KOPT-K1 (cell line): Measurements from ENCODE around the gene LGR4.
"Not testable (repeated sequence)": the region's sequence is repeated elsewhere in the genome, so short reads cannot be mapped to it uniquely, and the experiment has no call there.

ENCODE experiments used
- H3K27ac ChIP-seq: fragments of 200-600 bp; sonication (generic); 2 replicates; pipeline ENCODE4 v1.5.1; 2016; ENCODE audit warnings: antibody characterized with exemption, mild to moderate bottlenecking, low read depth, low read length; ENCODE audit not compliant: poor library complexity, severe bottlenecking
- H3K36me3 ChIP-seq: fragments of 200-600 bp; sonication (generic); 2 replicates; pipeline ENCODE4 v1.5.1; 2017; ENCODE audit warnings: antibody characterized with exemption, mild to moderate bottlenecking, low read length, moderate library complexity; ENCODE audit not compliant: insufficient read depth
- H3K9me3 ChIP-seq: fragments of 200-600 bp; sonication (generic); 2 replicates; pipeline ENCODE4 v1.5.1; 2017; ENCODE audit warnings: antibody characterized with exemption, low read length, mild to moderate bottlenecking; ENCODE audit not compliant: insufficient read depth, poor library complexity, severe bottlenecking

Gene LGR4

DNA sequence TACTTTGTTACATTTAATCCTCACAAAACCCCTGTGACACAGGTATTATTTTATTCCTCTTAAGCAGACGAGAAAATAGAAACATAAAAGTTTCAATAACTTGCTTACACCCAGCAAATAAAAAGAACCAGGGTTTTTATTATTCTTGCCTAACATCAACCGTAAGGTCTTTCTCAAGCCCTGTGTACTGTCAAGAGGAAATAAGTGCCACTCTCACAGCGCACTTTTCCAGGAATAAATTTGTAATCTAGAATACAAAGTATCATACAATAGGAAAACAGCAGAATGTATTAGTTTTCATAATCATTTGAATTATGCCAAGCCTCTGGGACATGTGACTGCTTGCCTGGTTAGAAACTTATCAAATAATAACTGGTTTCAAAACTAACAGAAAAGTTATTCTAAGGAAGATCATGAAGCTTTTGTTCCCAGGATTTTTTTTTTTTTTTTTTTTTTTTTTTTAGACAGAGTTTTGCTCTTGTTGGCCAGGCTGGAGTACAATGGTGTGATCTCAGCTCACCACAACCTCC, 117.0 kb downstream of the LGR4 start:
- Histone ChIP-seq H3K36me3 (peaks cover 16% of the 10 kb centered on the region), H3K27ac (no peak overlapping the region), H3K9me3 (no peaks in the 10 kb centered on the region)

DNA sequence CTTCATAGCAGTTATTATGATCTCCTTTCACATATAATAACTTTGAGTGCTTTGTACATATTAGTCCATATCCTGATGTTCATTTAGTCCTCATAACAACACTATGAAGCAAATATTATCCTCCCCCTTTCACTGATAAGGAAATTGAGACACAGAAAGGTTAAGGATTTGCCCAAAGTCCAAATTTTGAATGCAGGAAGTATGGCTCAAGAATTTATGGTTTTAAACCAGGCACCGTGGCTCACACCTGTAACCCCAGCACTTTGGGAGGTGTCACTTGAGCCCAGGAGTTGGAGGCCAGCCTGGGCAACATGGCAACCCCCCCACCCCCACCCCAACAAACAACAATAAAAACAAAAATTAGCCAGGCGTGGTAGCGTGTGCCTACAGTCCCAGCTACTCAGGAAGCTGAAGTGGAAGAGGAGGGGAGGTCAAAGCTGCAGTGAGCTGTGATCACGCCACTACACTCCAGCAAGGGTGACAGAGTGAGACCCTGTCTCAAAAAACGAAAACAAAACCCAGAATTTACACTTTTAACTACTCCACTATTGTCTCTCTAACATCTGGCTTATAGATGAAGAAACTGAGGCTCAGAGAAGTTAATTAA, 118.1 kb downstream of the LGR4 start:
- Histone ChIP-seq H3K27ac (no peak overlapping the region), H3K9me3 (no peaks in the 10 kb centered on the region), H3K36me3 (peaks cover 28% of the 10 kb centered on the region)

DNA sequence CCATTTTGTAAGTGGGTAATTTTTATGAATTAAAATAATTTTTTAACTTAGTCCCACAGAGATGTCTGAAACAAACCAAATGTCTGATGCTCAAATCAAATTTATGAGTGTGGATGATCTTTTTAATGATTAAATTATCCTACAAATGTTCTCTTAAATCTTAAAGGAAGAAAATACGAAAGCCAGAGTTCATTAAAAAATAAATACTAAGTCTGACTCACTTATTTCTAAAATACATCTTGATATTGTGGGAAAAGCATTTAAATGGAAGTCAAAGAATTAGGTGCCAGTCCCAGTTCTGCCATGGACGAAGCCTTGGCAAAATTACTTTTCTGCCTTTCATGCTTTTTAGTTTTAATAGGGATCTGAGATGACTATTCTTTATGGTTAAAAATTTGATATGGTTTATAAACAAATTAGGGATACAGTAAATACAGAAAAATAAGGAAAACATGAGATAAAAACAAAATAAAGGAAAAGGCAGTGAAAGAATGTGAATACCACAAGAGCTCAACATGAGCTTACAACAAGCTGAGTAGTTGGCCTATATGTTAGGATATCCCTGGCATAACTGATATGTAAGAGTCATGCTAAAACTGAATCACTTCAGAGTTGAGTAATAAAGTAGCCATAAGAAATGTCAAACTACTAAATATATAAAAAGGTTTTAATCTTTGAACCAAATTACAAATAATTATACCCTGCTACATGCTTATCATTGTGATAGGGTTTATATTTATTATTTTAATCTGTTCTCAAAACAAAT, 118.8 kb downstream of the LGR4 start:
- Histone ChIP-seq H3K27ac (no peak overlapping the region), H3K9me3 (no peaks in the 10 kb centered on the region), H3K36me3 (peaks cover 33% of the 10 kb centered on the region)

DNA sequence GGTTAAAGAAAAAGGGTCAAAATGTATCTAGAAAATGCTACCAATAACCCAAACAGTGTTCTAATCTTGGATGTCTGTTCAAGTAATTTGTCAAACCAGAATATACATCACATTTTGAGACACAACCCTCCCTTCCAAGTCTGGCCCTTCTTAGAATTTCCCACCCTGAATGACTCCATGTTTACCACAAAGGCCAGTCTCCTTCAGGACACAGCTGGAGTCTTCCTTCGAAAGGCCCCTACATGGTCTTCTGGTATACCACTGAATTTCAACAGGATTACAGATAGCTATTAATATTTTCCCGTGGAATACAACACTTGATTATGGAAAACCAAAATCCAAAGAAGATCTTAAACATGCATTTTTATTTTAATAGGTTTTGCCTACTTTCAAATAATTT, 119.8 kb downstream of the LGR4 start:
- Histone ChIP-seq H3K9me3 (no peaks in the 10 kb centered on the region), H3K27ac (no peak overlapping the region), H3K36me3 (peaks cover 41% of the 10 kb centered on the region)

DNA sequence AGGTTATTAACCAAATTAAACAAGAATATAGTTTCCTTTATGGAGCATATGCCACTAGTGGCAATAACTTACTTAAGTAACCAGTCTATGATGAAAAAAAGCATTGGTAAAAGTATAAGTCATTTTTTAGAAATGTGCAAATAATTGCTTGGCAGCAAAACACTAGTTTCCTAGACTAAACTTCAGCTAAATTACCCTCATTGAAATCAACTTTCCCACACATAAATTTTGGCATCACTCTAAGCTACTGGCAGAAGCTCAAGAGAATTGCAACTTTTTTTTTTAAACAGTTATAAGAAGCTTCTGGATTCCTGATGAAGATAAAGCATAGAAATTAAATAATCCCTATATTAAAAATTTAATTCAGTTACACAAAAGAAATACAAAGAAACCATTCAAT, 122.1 kb downstream of the LGR4 start:
- H3K9me3 ChIP-seq: no peaks in the 10 kb centered on the region
- peaks cover 57% of the 10 kb centered on the region for H3K36me3 ChIP-seq
- H3K27ac ChIP-seq: no peak overlapping the region

DNA sequence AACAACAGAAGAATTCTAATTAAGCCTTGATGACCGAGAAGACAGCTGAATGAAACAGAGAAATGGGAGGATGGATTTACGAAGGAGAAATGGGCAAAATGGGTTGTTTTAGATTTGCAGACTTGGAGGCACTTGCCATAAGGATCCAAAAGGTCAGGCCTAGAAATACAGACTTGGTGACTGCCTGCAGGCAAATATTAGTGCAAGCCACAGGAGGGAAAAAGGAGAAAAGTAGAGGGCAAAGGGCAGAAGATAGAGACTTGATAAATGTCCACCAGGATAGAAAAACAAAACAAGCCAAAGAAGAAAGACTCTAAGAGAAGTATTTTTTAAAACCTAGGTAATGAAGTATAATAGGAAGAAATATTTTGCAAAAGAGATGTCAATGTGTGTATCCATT, 122.7 kb downstream of the LGR4 start:
- Histone ChIP-seq H3K9me3 (no peaks in the 10 kb centered on the region), H3K27ac (no peak overlapping the region), H3K36me3 (peaks cover 52% of the 10 kb centered on the region)

DNA sequence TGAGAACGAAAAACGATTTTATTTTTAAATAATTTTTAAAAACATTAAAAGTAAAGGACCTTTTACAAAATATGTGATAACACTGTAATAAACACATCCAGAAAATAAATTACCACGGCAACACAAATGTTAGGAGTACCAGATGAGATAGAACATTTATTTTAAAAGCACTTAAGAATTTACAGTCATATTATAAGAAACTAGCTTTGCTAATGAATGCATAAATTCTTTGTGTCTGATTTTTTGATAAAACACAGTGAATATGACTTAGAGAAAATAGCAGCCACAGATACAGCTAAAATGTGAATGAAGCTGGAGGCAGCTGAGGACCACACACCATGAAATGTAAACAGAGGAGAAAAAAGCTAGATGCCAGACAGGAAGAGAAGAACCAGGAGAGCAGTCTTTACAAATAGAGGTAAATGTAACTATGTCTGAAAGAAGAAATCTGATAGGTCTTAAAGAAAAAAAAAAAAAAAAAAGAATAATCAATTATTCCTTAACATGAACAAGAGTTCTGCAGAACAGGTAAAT, 124.2 kb downstream of the LGR4 start:
- Histone ChIP-seq H3K27ac (no peak overlapping the region), H3K36me3 (peaks cover 51% of the 10 kb centered on the region), H3K9me3 (no peaks in the 10 kb centered on the region)

DNA sequence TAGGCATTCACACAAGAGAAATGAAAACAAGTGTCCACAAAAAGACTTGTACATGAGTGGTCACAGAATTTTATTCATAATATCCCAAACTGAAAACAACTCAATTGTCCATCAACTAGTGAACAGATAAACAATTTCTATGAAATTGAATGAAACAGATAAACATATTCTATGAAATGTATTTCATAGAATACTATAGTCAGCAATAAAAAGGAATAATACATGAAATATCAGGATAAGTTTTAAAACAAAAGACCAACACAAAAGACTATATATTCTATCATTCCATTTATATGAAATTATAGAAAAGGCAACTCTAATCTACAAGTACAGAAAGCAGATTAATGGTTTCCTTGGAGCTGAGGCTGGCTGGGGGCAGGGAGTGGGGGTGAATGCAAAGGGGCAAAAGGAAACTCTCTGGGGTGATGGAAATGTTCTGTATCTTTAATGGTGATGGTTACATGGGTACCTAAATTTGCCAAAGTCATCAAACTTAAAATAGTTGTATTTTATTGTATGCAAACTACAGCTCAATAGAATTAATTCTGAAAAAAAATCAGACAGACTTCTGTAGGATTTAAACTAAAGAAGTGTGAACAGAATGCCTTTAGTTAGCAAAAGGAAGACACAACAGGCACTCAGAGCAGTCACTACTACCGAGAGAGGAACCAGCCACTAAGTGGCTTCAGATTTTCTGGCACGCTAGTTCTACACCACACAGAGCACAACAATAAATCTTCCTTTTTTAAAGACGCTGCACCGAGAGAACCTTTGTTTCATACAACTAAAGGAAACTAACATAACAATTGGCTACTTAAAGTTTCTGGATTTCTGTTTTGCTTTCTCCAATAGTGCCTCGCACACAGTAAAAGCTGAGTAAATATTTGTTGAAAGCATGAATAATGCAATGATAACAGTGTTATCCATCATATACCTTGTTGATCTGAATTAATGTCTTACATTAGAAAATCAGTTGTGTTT, 124.9 kb downstream of the LGR4 start:
- no peaks in the 10 kb centered on the region for H3K9me3 ChIP-seq
- peaks cover 47% of the 10 kb centered on the region for H3K36me3 ChIP-seq
- no peak overlapping the region for H3K27ac ChIP-seq

DNA sequence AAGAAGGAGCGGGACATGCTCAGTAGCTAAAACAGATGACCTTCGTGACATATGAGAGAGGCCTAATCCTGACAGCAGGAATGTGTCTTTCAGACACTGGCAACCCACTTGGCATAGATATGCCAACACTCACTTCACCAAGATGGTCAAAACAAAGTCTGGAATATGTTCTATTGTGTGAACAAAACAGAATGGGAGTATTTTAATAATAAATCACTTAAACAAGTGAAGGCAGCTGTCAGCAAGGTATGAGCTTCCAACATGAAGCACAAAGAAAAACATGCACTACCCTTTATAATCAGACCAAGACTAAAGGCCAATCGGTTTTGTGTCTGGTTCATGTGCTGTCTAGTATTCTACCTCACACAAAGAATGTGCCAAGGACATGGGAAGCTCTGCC, 132.6 kb downstream of the LGR4 start:
- Histone ChIP-seq H3K36me3 (peaks cover 42% of the 10 kb centered on the region), H3K9me3 (no peaks in the 10 kb centered on the region), H3K27ac (no peak overlapping the region)

DNA sequence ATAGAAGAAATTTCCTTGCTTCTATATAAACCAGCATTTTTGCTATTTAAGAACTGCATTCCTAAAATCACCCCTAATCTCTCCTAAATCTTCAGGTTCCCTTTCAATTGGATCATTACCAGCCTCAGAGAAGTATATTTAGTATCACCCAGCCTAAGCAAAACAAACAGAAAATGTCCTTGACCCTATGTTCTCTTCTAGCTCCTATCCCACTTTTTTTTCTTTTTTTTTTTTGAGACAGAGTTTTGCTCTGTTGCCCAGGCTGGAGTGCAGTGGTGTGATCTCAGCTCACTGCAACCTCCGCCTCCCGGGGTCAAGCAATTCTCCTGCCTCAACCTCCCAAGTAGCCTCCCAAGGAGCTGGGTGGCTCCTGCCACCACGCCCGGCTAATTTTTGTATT, 137.8 kb downstream of the LGR4 start:
- not testable (repeated sequence) for H3K9me3 ChIP-seq, H3K27ac ChIP-seq
- peaks cover 47% of the 10 kb centered on the region for H3K36me3 ChIP-seq

DNA sequence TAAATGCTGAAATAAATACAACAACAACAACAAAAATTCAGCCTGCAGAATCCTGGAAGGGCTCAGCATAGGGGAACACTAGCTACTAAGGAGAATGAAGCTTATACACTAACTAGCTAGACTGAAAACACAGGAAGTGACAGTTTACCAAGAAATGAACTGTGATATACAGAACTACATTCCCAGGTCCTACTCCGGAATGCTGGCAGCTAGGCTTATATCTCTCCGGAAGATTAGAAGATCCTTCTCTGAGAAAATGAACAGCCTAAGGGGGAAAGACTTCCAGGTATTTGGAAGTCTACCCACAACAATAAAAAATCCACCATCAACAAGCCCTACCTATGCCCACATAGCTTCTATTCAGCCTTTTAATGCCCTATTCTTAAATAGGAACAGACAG, 140.6 kb downstream of the LGR4 start:
- Histone ChIP-seq H3K27ac (no peak overlapping the region), H3K36me3 (peaks cover 26% of the 10 kb centered on the region; the same call in 1 of the 2 replicates), H3K9me3 (no peaks in the 10 kb centered on the region)

DNA sequence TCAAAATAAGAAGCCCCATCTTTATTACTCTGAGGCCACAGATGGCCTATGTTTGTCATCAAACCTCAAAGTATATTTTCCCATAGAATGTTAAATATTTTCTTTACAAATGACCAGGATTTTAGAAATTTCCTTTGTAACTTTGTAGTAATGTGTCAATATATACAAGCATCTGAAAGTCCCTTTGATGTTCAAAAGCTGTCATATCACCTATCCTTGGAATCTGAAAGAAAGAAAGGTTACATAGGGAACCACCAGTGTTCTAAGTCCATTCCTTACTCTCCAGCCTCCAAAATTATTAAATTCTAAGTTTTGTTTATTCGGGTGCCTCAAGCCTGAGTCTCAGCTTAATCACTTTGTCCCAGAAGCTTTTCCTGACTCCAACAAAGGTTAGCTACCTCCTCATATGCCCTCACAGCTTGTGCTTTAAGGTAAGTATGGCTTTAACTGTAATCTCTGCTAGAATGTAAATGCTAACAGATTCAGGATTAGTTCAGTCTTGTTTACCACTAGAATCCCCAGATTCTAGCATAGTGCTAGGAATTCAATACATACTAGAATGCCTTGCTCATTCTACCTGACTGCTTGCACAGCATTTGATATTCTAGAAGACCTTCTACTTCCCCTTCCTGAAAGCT, 141.8 kb downstream of the LGR4 start:
- H3K9me3 ChIP-seq: no peaks in the 10 kb centered on the region
- no peak overlapping the region for H3K27ac ChIP-seq
- peaks cover 19% of the 10 kb centered on the region; the same call in 1 of the 2 replicates for H3K36me3 ChIP-seq

DNA sequence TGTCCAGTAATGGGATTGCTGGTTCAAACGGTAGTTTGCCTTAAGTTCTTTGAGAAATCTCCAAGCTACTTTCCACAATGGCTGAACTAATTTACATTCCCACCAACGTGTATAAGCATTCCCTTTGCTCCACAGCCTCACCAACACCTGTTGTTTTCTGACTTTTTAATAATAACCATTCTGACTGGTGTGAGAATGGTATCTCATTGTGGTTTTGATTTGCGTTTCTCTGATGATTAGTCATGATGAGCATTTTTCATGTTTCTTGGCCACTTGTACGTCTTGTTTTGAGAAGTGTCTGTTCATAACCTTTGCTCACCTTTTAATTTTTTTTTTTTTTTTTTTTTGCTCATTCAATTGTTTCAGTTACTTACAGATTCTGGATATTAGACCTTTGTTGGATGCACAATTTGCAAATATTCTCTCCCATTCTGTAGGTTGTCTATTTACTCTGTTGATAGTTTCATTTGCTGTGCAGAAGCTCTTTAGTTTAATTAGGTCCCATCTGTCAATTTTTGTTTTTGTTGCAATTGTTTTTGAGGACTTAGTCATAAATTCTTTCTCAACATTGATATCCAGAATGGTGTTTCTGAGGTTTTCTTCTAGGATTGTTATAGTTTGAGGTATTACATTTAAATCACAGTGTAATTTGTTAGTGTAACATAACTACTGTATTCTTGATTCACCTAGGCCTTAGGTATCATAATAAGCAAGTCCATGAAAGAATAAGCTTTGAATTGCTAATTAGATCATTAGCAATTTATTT, 142.5 kb downstream of the LGR4 start:
- no peak overlapping the region for H3K27ac ChIP-seq
- no peaks in the 10 kb centered on the region for H3K9me3 ChIP-seq
- peaks cover 14% of the 10 kb centered on the region; the same call in 1 of the 2 replicates for H3K36me3 ChIP-seq

DNA sequence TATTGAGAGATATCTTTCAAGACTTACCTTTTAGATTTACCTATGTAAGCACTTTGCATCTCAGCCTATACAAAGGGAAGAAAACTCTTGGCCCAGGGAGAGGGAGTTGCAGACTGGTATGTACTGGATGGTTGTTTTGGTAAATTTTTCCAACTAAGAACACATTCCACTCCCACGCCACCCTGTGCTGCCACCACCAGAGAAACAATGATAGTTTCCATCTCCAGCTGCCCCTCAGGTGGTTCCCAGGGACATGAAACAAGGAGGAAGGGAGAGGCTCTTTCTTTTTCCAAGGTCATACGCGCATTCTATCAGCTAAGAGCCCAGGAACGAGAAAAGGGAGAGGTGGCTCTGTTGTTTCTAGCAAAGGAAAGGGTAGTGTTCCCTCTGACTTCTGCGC, 144.0 kb downstream of the LGR4 start:
- no peak overlapping the region for H3K27ac ChIP-seq
- no peaks in the 10 kb centered on the region for H3K9me3 ChIP-seq
- H3K36me3 ChIP-seq: peaks cover 14% of the 10 kb centered on the region; the same call in 1 of the 2 replicates
